Effector CD8-positive, alpha-beta T cell (primary cell): Measurements from ENCODE around the gene TCEA3.
A peak's percentile ranks its signal among the peaks of the same experiment; 100 is the strongest.

Source experiments
- DNase-seq: peaks from one replicate; lab custom pipeline; 2025; lab: John Stamatoyannopoulos, UW

The TCEA3 gene

GRCh38 chr1:23421343-23421742 is 3.2 kb downstream of the TCEA3 start:
- DNase-seq = no peak

GRCh38 chr1:23420778-23421177 is 3.8 kb downstream of the TCEA3 start:
- DNase-seq = no peak

GRCh38 chr1:23419180-23419579 is 5.4 kb downstream of the TCEA3 start:
- DNase-seq = no peak

- no peak for DNase-seq
Observed at GRCh38 chr1:23417570-23417969, 7.0 kb downstream of the TCEA3 start.

GRCh38 chr1:23416964-23417363 is 7.6 kb downstream of the TCEA3 start:
- no peak for DNase-seq

- no peak for DNase-seq
Observed at GRCh38 chr1:23408797-23409290, 15.7 kb downstream of the TCEA3 start.

- no peak for DNase-seq
Observed at GRCh38 chr1:23407016-23407630, 17.4 kb downstream of the TCEA3 start.

GRCh38 chr1:23405946-23406345 is 18.6 kb downstream of the TCEA3 start:
- no peak for DNase-seq

GRCh38 chr1:23403735-23404486 is 20.6 kb downstream of the TCEA3 start:
- DNase-seq = peak; percentile 66

GRCh38 chr1:23403355-23403734 is 21.2 kb downstream of the TCEA3 start:
- no peak for DNase-seq

- DNase-seq = no peak
Observed at GRCh38 chr1:23403038-23403336, 21.6 kb downstream of the TCEA3 start.

- DNase-seq = no peak
Observed at GRCh38 chr1:23402286-23403037, 22.1 kb downstream of the TCEA3 start.

- no peak for DNase-seq
Observed at GRCh38 chr1:23401313-23401712, 23.2 kb downstream of the TCEA3 start.

GRCh38 chr1:23400324-23401114 is 24.0 kb downstream of the TCEA3 start:
- DNase-seq = no peak

- DNase-seq = no peak
Observed at GRCh38 chr1:23399229-23399628, 25.3 kb downstream of the TCEA3 start.

GRCh38 chr1:23397908-23398307 is 26.6 kb downstream of the TCEA3 start:
- no peak for DNase-seq

GRCh38 chr1:23396380-23396779 is 28.2 kb downstream of the TCEA3 start:
- DNase-seq = no peak

- DNase-seq = no peak
Observed at GRCh38 chr1:23395849-23396248, 28.7 kb downstream of the TCEA3 start.

GRCh38 chr1:23395154-23395724 is 29.3 kb downstream of the TCEA3 start:
- no peak for DNase-seq

- no peak for DNase-seq
Observed at GRCh38 chr1:23394684-23395083, 29.9 kb downstream of the TCEA3 start.

- no peak for DNase-seq
Observed at GRCh38 chr1:23394181-23394580, 30.4 kb downstream of the TCEA3 start.

- DNase-seq = no peak
Observed at GRCh38 chr1:23393706-23394105, 30.8 kb downstream of the TCEA3 start.
